Measurements from ENCODE around the gene SLC6A1.

GRCh38 chr3:11001658-11002021, 9.1 kb downstream of the SLC6A1 start:
- TF ChIP-seq POLR2A (IDR thresholded peaks at IDR 0.05), result no peak
- no peak for TF ChIP-seq CTCF (IDR thresholded peaks at IDR 0.05)
